Measurements from ENCODE around the gene DPEP2. TPM values are rescaled to one million over a fixed set of nuclear protein-coding genes. Genes with fewer than 3 reads are reported as not detected.

Gene DPEP2
- total and polyA plus RNA-seq, 2 experiments from 2014 or later, result not detected

GRCh38 chr16:68040506-68041288, 41.4 kb upstream of the DPEP2 start:
- no peaks in the 10 kb centered on the region for H3K79me2 ChIP-seq
- H3K27me3 ChIP-seq, result no peaks in the 10 kb centered on the region
- no peak overlapping the region for H3K4me3 ChIP-seq
- peak; percentile 85 for DNase-seq (ENCODE audit: low spot score)
- no peak overlapping the region for H3K27ac ChIP-seq
- H3K36me3 ChIP-seq (replicated peaks; ENCODE audit: insufficient read depth, low read depth), result no peaks in the 10 kb centered on the region
- H3K9me2 ChIP-seq (replicated peaks; ENCODE audit: insufficient read depth), result no peaks in the 10 kb centered on the region
- TF ChIP-seq EZH2 (IDR thresholded peaks at IDR 0.05; ENCODE audit: borderline replicate concordance), result no peak
- peak; percentile 83 for TF ChIP-seq CTCF (IDR thresholded peaks at IDR 0.05; ENCODE audit: poor library complexity)
- TF ChIP-seq EZH2phosphoT487 (IDR thresholded peaks at IDR 0.05; ENCODE audit: low read depth, severe bottlenecking, unreplicated experiment), result no peak
- H3K4me1 ChIP-seq (ENCODE audit: insufficient read depth), result no peaks in the 10 kb centered on the region
- 72% methylated on average over 14 of the region's 14 CpGs for WGBS (ENCODE audit: low lambda C conversion rate, missing lambda C conversion rate)
- no peak overlapping the region for H2AFZ ChIP-seq
- H3K9me3 ChIP-seq (ENCODE audit: low read depth), result no peaks in the 10 kb centered on the region
- H4K20me1 ChIP-seq (ENCODE audit: insufficient read depth, poor library complexity, severe bottlenecking), result no peaks in the 10 kb centered on the region
- H3K4me2 ChIP-seq, result no peak overlapping the region

- Histone ChIP-seq H3K4me3 (no peak overlapping the region), H3K27ac (no peak overlapping the region)
Observed at GRCh38 chr16:68037841-68038597, 38.7 kb upstream of the DPEP2 start.

GRCh38 chr16:68035227-68035626, 35.9 kb upstream of the DPEP2 start:
- no peak overlapping the region for H2AFZ ChIP-seq
- no peak overlapping the region for H3K4me3 ChIP-seq
- no peaks in the 10 kb centered on the region for H3K9me3 ChIP-seq (ENCODE audit: low read depth)
- H3K36me3 ChIP-seq (replicated peaks; ENCODE audit: insufficient read depth, low read depth), result no peaks in the 10 kb centered on the region
- no peaks in the 10 kb centered on the region for H3K4me1 ChIP-seq (ENCODE audit: insufficient read depth)
- H3K79me2 ChIP-seq, result no peaks in the 10 kb centered on the region
- H3K9me2 ChIP-seq (replicated peaks; ENCODE audit: insufficient read depth), result no peaks in the 10 kb centered on the region
- DNase-seq (ENCODE audit: low spot score), result no peak
- WGBS (ENCODE audit: low lambda C conversion rate, missing lambda C conversion rate), result 89% methylated on average over 2 of the region's 2 CpGs
- H3K27ac ChIP-seq, result no peak overlapping the region
- TF ChIP-seq CTCF (IDR thresholded peaks at IDR 0.05; ENCODE audit: poor library complexity), result no peak
- TF ChIP-seq EZH2phosphoT487 (IDR thresholded peaks at IDR 0.05; ENCODE audit: low read depth, severe bottlenecking, unreplicated experiment), result no peak
- TF ChIP-seq EZH2 (IDR thresholded peaks at IDR 0.05; ENCODE audit: borderline replicate concordance), result no peak
- H3K27me3 ChIP-seq, result no peaks in the 10 kb centered on the region
- no peak overlapping the region for H3K4me2 ChIP-seq
- no peaks in the 10 kb centered on the region for H4K20me1 ChIP-seq (ENCODE audit: insufficient read depth, poor library complexity, severe bottlenecking)

More at GRCh38 chr16:68037841-68038597, 38.7 kb upstream of the DPEP2 start:
- no peaks in the 10 kb centered on the region for H3K27me3 ChIP-seq
- H3K9me3 ChIP-seq (ENCODE audit: low read depth), result no peaks in the 10 kb centered on the region
- no peak overlapping the region for H3K4me2 ChIP-seq
- H3K9me2 ChIP-seq (replicated peaks; ENCODE audit: insufficient read depth), result no peaks in the 10 kb centered on the region
- no peak for DNase-seq (ENCODE audit: low spot score)
- no peaks in the 10 kb centered on the region for H3K79me2 ChIP-seq
- 96% methylated on average over 9 of the region's 9 CpGs for WGBS (ENCODE audit: low lambda C conversion rate, missing lambda C conversion rate)
- no peaks in the 10 kb centered on the region for H4K20me1 ChIP-seq (ENCODE audit: insufficient read depth, poor library complexity, severe bottlenecking)
- H3K4me1 ChIP-seq (ENCODE audit: insufficient read depth), result no peaks in the 10 kb centered on the region
- H2AFZ ChIP-seq, result no peak overlapping the region
- TF ChIP-seq EZH2 (IDR thresholded peaks at IDR 0.05; ENCODE audit: borderline replicate concordance) (no peak), EZH2phosphoT487 (IDR thresholded peaks at IDR 0.05; ENCODE audit: low read depth, severe bottlenecking, unreplicated experiment) (no peak), CTCF (IDR thresholded peaks at IDR 0.05; ENCODE audit: poor library complexity) (no peak)
- H3K36me3 ChIP-seq (replicated peaks; ENCODE audit: insufficient read depth, low read depth), result no peaks in the 10 kb centered on the region

Measured in hepatocyte (in vitro differentiated cells).